HG03432 (cell line): ENCODE measurements around the gene MTA2.
"Not testable (repeated sequence)": the region's sequence is repeated elsewhere in the genome, so short reads cannot be mapped to it uniquely, and the experiment has no call there.

ENCODE experiments used
- ATAC-seq: cut with Tn5 transposase; IDR thresholded peaks from one replicate; pipeline ENCODE4 v1.9.1; 2021; ENCODE audit warnings: mild to moderate bottlenecking, moderate library complexity; ENCODE audit not compliant: unreplicated experiment

The MTA2 gene

GRCh38 chr11:62592989-62593421 is 8.7 kb downstream of the MTA2 start:
- ATAC-seq: no peak

GRCh38 chr11:62592146-62592815 is 9.4 kb downstream of the MTA2 start:
- no peak for ATAC-seq

- ATAC-seq: peak; percentile 82
Observed at GRCh38 chr11:62591448-62592145, 10.1 kb downstream of the MTA2 start, which contains the start of gene TUT1. Gene TUT1 (minus strand): TSS chr11:62591523. CDS start chr11:62591485, 38 bp downstream.

- ATAC-seq: no peak
Observed at GRCh38 chr11:62588966-62589637, 12.6 kb downstream of the MTA2 start.

GRCh38 chr11:62585356-62585755 is 16.3 kb downstream of the MTA2 start:
- not testable (repeated sequence) for ATAC-seq

- not testable (repeated sequence) for ATAC-seq
Observed at GRCh38 chr11:62581735-62582134, 19.9 kb downstream of the MTA2 start.

GRCh38 chr11:62580959-62581715 is 20.5 kb downstream of the MTA2 start:
- ATAC-seq: no peak

GRCh38 chr11:62579252-62579651 is 22.4 kb downstream of the MTA2 start:
- ATAC-seq: no peak

- ATAC-seq: no peak
Observed at GRCh38 chr11:62578541-62578940, 23.1 kb downstream of the MTA2 start.

- ATAC-seq: no peak
Observed at GRCh38 chr11:62577046-62577714, 24.5 kb downstream of the MTA2 start.

GRCh38 chr11:62575837-62576236 is 25.8 kb downstream of the MTA2 start:
- no peak for ATAC-seq

- ATAC-seq: no peak
Observed at GRCh38 chr11:62575156-62575555, 26.5 kb downstream of the MTA2 start.

- ATAC-seq: peak; percentile 24
Observed at GRCh38 chr11:62574363-62575071, 27.1 kb downstream of the MTA2 start.

GRCh38 chr11:62573592-62574362 is 27.9 kb downstream of the MTA2 start, which contains the start of gene EEF1G:
Gene EEF1G (minus strand): TSS chr11:62573891. CDS start chr11:62573842, 49 bp downstream.
- ATAC-seq: peak; percentile 85

GRCh38 chr11:62573006-62573591 is 28.6 kb downstream of the MTA2 start:
- ATAC-seq: no peak

- ATAC-seq: no peak
Observed at GRCh38 chr11:62572431-62572830, 29.2 kb downstream of the MTA2 start.

- ATAC-seq: not testable (repeated sequence)
Observed at GRCh38 chr11:62571493-62571892, 30.2 kb downstream of the MTA2 start.

- ATAC-seq: not testable (repeated sequence)
Observed at GRCh38 chr11:62570903-62571302, 30.8 kb downstream of the MTA2 start.

GRCh38 chr11:62569611-62570010 is 32.1 kb downstream of the MTA2 start:
- ATAC-seq: no peak
